Erythroblast (primary cell): Measurements from ENCODE around the gene CCDC183.
"Not testable (repeated sequence)": the region's sequence is repeated elsewhere in the genome, so short reads cannot be mapped to it uniquely, and the experiment has no call there.

Experiments used
- DNase-seq, 2 experiments: peaks; one replicate each; lab custom pipeline; 2025; lab: John Stamatoyannopoulos, UW
- GATA1 ChIP-seq: IDR thresholded peaks from 2 replicates; pipeline ENCODE4 v1.6.1; 2011; ENCODE audit warnings: low read depth, mild to moderate bottlenecking, control low read depth, low read length, moderate library complexity
- POLR2A ChIP-seq: IDR thresholded peaks from 2 replicates; pipeline ENCODE4 v1.6.1; 2011; ENCODE audit warnings: mild to moderate bottlenecking, low read length

The CCDC183 gene

DNA sequence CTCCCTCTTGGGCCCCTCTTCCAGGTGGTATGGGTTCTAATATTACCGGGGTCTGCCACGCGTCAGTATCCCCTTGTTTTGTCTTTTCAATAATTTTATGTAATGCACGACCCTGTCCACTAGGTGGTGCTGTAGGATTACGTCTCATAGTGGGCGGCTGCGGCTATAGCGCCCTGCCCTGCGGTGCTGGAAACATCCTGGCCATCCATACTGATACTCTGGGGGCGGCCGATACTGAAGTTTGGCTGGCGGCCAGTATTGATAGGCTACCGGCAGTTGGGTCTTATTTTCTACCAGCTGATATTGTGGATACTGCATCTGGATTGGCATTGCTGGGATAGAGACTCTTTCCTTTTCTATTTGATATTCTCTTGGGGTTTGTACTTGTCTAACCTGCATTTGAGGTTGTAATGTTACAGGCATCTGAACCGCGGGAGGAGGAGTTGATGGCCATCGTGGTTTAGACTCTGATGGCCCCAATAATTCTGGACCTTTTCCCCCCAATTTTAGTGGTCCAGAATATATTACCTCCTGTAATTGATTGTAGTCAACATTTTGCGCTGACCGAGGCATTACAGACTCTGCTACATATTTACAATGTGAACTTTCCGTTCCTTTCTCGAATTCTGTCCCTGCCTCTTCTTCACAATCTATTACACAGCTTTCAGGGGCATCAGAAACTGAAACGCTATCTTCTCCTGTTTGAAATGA, 8.3 kb upstream of the CCDC183 start:
- DNase-seq: peak; percentile 89 to 91
- TF ChIP-seq POLR2A (no peak), GATA1 (no peak)

DNA sequence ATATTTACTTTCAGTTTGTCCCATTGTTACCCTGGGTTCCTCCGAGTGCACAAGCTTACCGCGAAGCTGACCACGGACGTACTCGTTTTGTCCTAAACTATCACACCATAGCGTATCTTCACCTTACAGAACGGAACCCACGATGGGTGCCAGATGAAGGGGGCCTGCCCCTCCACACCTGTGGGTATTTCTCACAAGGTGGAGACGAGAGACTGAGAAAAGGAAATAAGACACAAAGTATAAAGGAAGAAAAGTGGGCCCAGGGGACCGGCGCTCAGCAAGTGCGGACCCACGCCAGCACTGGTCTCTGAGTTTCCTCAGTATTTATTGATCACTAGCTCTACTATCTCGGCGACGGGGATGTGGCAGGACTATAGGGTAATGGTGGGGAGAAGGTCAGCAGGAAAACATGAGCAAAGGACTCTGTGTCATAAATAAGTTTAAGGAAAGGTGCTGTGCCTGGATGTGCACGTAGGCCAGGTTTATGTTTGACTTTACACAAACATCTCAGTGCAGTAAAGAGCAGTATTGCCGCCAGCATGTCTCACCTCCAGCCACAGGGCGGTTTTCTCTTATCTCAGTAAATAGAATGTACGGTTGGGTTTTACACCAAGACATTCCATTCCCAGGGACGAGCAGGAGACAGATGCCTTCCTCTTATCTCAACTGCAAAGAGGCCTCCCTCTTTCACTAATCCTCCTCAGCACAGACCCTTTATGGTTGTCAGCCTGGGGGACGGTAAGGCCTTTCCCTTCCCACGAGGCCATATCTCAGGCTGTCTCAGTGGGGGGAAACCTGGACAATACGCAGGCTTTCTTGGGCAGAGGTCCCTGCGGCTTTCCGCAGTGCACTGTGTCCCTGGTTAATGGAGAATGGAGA, 7.3 kb upstream of the CCDC183 start:
- peak; percentile 45 for TF ChIP-seq POLR2A
- peak; percentile 62 to 75 for DNase-seq

DNA sequence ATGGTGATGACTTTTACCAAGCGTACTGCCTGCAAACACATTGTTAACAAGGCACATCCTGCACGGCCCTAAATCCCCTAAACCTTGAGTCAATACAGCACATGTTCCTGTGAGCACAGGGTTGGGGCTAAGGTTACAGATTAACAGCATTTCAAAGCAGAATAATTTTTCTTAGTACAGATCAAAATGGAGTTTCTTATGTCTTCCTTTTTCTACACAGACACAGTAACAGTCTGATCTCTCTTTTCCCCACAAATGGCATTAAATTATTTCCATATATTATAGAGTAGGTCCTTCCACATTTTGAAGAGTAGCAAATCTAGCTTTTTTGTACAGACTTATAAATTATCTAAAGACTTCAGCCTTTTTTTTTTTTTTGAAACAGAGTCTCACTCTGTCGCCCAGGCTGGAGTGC, 6.6 kb upstream of the CCDC183 start:
- no peak for DNase-seq
- TF ChIP-seq GATA1 (no peak), POLR2A (no peak)

DNA sequence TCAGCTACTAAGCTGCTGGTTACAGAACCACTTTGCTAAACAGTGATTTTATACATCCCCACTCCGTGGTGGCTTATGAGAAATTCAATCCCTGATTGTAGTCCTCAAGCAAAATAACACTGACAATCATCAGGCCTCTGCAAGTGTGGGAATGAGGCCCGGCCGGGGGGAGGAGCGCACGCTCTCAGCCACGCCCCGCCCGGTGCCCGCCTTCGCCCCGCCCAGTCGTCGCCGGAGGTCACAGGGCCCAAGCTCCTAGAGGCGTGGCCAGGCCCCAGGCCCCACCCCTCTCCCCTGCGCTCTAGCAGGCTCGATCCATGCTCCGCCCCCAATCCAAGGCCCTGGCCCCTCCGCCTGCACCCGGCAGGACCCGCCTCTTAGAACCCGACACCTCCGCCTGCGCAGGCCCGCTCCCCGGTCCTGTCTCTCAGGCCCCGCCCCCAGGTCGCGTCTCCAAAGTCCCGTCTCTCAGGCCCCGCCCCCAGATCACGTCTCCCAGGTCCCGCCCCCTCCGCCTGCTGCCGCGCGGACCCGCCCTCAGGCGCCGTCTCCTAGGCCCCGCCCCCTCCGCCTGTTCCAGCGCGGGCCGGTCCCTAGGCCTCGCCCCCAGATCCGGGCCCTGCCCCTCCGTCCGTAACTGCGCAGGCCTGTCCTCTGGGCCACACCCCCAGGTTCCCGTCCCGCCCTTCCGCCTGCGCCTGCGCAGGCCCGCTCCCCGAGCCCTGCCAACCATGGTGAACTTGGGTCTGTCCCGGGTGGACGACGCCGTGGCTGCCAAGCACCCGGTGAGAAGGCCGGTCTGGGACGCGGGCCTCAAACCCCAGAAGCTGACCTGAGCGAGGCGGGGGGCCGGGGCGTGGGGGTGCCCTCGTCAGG, 5.3 kb upstream of the CCDC183 start, which contains the start of gene TMEM141:
Gene TMEM141 (plus strand): TSS at position 705 of the 876 bp plus-strand sequence. CDS start 27 bp downstream, at position 732.
- TF ChIP-seq POLR2A (peak; percentile 42), GATA1 (no peak)
- peak; percentile 100 for DNase-seq

DNA sequence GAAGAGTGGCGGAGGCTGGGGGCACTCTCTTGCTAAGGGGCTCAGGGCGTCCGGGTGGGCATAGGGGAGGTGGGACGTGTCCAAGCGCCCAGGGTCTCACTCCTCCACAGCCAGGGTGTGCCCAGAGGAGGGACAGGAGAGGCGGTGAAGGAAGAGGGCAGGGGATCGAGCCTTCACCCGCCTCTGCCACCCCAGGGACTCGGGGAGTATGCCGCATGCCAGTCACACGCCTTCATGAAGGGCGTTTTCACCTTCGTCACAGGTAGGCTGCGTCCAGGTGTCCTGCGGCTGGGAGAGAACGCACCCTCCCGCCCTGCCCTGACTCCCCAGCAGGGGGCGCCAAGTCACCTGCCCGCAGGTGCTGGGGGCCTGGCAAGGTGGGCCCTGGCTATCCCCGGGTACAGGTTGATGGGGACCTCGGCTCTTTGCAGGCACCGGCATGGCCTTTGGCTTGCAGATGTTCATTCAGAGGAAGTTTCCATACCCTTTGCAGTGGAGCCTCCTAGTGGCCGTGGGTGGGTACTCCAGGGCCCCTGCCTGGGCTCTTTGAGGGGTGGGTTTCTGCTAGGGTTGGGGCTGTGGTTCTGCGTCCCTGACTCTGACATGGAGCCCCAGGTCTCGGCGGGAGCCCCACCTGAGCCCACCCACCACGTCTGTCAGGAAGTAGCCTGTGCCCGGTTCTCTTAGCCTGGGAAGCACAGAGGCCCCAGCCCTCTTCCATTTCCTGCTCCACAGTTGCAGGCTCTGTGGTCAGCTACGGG, 4.4 kb upstream of the CCDC183 start:
- peak; percentile 75 to 78 for DNase-seq
- TF ChIP-seq GATA1: no peak
- no peak for TF ChIP-seq POLR2A

DNA sequence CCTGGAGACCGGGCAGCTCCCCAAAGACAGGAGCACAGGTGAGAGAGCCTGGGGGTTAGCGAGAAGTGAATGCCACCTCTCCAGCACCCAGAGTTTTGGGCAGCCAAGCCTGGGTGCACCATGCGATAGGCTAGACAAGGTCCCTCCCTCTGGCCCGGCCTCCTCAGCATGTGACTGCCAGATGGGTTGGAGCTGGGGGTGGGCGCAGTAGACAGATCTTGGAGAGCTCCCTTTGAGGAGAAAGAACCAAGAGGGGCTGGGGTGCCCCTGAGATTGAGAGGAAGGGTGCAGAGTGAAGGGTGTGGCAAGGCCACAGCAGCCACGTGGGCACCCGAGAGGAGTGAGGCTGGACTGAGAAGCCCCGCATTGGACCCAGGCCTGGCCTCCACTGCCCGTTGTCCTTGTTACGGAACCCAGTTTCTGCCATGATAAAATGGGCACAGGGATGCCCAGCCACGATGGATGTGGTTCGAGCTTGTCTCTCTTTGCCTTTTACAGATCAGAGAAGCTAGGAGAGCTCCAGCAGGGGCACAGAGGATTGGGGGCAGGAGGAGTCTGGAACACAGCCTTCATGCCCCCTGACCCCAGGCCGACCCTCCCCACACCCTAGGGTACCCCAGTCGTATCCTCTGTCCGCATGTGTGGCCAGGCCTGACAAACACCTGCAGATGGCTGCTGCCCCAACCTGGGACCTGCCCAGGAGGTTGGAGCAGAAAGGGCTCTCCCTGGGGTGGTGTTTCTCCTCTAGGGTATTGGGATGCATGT, 3.6 kb upstream of the CCDC183 start:
- DNase-seq: peak in 1 of 2 experiments; percentile 36
- TF ChIP-seq GATA1 (no peak), POLR2A (no peak)

DNA sequence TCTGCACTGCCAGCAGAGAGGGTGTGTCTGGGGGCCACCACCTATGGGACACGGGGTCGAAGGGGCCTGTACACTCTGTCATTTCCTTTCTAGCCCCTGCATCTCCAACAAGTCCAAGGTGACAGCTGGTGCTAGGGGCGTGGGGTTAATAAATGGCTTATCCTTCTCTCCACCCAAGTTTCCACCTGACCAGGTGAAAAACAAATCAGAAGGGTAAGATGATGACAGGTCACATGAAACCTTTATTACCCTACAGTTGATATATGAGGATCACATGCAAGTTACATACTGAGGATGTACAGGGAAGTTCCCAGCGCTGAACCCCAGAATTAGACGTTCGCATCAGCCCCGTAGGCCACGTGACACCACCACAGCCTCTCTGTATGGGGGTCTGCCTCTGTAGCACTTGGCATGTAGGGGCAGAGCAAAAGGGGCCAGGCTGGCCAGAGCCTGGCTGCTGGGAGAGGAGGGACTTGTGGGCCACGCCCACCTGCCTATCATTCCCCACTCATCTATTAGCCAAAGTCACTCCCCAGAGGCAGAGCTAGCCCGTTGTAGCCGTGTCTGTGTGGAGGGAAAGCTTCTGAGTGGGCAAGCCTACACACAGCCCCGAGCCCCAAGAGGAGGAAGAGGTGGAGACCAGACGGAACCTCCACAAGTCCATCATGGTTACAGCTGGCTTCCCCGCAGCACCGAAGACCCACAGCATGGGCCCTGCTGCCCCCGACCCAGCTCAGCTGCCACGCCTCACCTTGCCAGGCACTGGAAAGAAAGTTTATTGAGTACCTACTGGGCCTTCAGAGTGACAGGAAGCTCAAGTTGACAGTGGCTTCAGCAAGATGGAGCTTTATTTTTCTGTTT, 2.8 kb upstream of the CCDC183 start:
- peak; percentile 81 for DNase-seq
- TF ChIP-seq POLR2A: no peak
- no peak for TF ChIP-seq GATA1

DNA sequence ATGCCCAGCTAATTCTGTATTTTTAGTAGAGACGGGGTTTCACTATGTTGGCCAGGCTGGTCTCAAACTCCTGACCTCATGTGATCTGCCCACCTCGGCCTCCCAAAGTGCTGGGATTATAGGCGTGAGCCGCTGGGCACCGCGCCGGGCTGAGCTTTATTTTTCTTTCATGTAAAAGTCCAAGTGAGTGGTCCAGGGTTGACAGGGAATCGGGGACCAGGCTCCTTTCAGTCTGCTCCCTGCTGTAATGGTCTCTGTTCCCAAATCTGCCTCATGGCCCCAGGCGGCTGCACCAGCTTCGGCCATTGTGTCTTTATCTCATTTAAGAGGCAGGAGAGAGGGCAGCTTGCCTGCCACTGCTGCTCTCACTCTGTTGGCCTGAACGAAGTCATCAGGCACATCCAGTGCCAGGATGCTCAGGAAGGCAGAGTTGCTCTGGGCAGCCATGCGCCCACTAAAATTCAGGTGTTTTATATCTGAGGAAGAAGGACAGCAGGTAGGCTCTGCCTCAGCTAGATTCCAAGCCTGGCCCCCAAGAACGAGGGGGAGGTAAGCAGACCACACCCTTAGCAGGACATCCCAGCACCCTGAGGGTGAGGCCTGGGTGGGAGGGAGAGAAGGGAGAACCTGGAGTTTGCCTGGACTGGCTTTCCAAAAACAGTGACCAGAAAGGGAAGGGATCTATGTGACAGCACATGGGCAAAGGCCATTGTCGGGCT, 1.7 kb upstream of the CCDC183 start:
- no peak for TF ChIP-seq GATA1
- no peak for TF ChIP-seq POLR2A
- no peak for DNase-seq

DNA sequence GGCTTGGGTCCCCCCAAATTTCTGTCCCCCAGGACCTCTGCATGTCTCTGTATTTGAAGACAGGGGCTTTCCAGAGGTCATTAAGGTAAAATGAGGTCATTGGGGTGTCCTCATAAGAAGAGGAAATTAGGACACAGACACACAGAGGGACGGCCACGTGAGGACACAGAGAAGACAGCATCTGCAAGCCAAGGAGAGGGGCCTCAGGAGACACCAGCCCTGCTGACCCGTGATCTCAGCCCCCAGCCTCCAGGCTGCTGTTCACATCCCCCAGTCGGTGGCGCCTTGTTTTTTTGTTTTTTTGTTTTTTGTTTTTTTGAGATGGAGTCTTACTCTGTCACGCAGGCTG, 1.2 kb upstream of the CCDC183 start:
- no peak for DNase-seq
- TF ChIP-seq POLR2A (no peak), GATA1 (no peak)

DNA sequence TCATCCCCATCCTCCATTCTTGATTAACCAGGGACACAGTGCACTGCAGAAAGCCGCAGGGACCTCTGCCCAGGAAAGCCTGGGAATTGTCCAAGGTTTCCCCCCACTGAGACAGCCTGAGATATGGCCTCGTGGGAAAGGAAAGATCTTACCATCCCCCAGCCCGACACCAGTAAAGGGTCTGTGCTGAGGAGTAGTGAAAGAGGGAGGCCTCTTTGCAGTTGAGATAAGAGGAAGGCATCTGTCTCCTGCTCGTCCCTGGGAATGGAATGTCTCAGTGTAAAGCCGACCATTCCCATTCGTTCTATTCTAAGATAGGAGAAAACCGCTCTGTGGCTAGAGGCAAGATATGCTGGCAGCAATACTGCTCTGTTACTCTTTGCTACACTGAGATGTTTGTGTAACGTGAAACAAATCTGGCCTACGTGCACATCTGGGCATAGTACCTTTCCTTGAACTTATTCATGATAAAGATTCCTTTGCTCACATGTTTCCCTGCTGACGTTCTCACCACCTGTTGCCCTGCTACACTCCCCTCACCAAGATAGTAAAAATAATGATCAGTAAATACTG, 723 bp downstream of the CCDC183 start:
- DNase-seq: not testable (repeated sequence)

DNA sequence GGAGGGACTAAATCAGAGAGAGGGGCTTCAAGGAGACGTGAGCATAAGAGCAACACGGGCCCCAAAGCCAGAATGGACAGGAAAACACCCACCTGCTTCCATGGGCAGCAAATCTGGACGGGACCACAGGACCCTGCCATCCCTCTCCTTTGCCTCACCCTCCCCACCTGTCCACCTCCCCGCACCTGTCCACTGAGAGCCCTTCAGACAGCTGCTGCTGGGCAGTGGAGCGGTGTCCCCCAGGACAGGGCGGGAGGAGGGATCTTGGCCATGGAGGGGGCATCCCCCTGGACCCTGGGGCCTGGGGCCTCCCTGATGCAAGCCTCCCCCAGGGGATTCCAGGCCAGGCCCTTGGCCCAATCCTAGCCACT, 2.6 kb downstream of the CCDC183 start:
- TF ChIP-seq GATA1 (no peak), POLR2A (no peak)
- DNase-seq: no peak
